GOT3 (cell line): Measurements from ENCODE around the gene DLL4.

ENCODE experiments used
- DNase-seq: peaks from one replicate; lab custom pipeline; 2025; ENCODE audit warnings: mixed read lengths; lab: John Stamatoyannopoulos, UW

Gene DLL4

GRCh38 chr15:40928821-40929659 is at the start of gene DLL4:
TSS of gene DLL4 (plus strand) at chr15:40929340. CDS start at chr15:40929669, 329 bp downstream.
- no peak for DNase-seq

DNA sequence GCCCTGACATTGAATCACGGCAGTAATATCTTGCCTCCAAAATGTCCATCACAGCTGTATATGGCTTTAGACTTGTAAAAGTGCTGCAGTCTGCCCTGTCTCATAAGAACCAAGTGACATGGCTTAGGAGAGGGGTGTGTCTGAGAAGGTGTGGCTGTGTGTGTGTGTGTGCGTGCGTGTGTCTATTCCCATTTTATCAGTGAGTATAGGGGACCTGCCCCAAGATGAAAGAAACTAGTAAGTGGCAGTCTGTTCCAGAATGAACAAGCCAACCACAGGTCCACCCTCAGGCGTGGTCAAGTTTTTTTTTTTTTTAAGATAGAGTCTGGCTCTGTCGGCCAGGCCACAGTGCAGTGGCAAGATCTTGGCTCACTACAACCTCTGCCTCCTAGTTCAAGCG is 49.5 kb upstream of the DLL4 start:
- no peak for DNase-seq

- DNase-seq = no peak
Observed at GRCh38 chr15:40881351-40881750, 47.8 kb upstream of the DLL4 start.

- no peak for DNase-seq
Observed at GRCh38 chr15:40886586-40886985, 42.6 kb upstream of the DLL4 start.

GRCh38 chr15:40889112-40889511 is 40.0 kb upstream of the DLL4 start:
- DNase-seq = no peak

DNA sequence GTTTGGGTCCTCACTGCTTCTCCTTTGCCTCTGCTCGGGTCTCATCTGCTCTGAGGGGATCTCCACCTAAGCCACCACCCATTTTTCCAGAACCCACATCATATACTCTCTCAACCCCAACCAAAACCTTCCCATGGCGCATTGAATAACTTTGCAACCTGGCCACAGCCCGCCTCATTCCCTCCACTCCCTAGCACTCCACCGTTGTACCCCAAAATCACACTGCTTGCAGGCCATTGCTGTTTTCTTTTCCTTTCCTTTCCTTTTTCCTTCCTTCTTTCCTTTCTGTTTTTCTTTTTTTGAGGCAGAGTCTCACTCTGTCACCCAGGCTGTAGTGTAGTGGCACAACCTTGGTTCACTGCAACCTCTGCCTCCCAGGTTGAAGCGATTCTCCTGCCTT is 38.0 kb upstream of the DLL4 start:
- DNase-seq = no peak

- no peak for DNase-seq
Observed at GRCh38 chr15:40891810-40892446, 37.2 kb upstream of the DLL4 start.

GRCh38 chr15:40892447-40893012 is 36.6 kb upstream of the DLL4 start:
- DNase-seq = no peak

- DNase-seq = no peak
Observed at GRCh38 chr15:40893019-40893670, 36.0 kb upstream of the DLL4 start.

DNA sequence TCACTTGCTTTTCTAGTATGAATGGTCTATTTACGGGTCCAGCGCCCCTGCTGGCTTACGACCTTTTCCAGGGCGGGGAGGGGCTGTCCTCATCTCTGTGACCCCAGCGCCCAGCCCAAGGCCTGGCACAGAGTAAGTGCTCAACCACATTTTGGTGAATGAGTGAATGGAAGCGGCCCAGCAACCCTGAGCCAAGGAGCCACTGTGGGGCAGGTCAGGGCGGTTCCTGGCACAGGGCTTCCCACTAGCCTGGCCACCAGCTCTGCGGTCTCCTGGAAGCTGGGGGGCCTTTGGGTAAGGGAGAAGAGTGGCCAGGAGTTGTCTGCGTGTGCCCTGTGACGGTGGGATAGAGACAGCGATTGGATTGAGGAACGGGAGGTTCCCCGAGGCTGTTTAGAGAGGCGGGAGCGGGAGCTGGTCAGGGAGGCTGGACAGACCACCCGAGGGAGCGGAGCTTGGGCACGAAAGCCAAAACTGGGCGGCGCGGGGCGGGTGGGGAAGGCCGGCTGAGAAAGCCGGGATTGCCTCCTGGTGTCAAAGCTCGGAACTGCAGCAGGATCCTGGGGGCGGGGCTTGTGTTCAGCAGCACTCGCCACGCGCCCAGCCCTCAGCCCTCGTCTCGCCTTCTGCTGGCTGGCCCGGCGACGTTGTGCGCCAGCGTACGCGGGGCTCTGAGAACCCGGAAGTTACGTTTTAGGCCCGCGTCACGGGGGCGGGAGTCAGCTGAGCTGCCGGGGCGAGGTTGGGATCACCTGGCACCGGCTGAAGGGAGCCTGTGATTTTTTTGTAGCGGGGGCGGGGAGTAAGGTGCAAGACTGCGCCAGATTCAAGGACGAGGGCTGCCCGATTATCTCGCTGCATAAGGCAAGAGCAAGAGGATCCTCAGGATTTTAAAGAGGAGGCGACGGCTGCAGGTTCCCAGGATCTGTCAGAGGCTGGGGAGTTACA is 35.1 kb upstream of the DLL4 start, which contains the start of gene VPS18:
TSS of gene VPS18 (plus strand) at position 718 of the 948 bp plus-strand sequence. CDS start 319 bp downstream, outside the sequence.
- DNase-seq = peak; percentile 92

DNA sequence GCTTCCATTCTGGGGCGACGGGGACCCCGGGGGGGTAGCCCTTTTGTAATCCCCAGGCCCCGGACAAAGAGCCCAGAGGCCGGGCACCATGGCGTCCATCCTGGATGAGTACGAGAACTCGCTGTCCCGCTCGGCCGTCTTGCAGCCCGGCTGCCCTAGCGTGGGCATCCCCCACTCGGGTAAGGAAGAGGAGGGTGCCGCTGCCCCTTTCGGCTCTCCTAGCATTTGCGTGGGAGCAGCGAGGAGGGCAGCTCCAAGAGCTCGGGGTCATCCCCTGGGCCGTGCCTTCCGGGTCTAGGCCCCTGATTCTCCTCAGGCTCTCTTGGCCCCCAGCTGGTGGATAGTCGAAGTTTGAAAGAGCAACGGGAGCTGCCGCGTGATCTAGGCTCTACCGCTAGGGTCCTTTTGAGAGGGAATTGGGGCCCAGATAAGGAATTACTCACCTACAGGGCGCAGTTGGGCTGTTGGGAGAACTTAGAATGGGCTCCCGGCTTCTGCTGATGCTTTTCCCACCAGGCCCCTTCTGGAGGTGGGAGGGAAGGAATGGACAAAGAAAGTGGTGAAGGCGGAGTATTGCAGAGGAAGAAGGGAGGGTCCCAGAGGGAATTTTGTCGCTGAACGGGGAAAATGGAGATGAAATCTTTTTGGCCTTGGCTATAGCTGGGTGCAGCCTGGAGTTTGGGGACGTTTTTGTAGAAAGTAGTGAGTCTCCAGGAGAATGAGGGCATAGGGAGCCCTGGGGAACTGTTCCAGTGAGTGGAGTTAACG is 34.3 kb upstream of the DLL4 start:
- peak; percentile 15 for DNase-seq

- DNase-seq = no peak
Observed at GRCh38 chr15:40899536-40900207, 29.5 kb upstream of the DLL4 start.

DNA sequence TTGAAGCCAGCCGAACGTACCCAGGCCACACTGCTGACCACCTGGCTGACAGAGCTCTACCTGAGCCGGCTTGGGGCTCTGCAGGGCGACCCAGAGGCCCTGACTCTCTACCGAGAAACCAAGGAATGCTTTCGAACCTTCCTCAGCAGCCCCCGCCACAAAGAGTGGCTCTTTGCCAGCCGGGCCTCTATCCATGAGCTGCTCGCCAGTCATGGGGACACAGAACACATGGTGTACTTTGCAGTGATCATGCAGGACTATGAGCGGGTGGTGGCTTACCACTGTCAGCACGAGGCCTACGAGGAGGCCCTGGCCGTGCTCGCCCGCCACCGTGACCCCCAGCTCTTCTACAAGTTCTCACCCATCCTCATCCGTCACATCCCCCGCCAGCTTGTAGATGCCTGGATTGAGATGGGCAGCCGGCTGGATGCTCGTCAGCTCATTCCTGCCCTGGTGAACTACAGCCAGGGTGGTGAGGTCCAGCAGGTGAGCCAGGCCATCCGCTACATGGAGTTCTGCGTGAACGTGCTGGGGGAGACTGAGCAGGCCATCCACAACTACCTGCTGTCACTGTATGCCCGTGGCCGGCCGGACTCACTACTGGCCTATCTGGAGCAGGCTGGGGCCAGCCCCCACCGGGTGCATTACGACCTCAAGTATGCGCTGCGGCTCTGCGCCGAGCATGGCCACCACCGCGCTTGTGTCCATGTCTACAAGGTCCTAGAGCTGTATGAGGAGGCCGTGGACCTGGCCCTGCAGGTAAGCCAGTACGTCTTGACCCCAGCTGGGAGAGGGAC is 28.7 kb upstream of the DLL4 start:
- no peak for DNase-seq

GRCh38 chr15:40901053-40901443 is 28.1 kb upstream of the DLL4 start:
- DNase-seq = no peak

DNA sequence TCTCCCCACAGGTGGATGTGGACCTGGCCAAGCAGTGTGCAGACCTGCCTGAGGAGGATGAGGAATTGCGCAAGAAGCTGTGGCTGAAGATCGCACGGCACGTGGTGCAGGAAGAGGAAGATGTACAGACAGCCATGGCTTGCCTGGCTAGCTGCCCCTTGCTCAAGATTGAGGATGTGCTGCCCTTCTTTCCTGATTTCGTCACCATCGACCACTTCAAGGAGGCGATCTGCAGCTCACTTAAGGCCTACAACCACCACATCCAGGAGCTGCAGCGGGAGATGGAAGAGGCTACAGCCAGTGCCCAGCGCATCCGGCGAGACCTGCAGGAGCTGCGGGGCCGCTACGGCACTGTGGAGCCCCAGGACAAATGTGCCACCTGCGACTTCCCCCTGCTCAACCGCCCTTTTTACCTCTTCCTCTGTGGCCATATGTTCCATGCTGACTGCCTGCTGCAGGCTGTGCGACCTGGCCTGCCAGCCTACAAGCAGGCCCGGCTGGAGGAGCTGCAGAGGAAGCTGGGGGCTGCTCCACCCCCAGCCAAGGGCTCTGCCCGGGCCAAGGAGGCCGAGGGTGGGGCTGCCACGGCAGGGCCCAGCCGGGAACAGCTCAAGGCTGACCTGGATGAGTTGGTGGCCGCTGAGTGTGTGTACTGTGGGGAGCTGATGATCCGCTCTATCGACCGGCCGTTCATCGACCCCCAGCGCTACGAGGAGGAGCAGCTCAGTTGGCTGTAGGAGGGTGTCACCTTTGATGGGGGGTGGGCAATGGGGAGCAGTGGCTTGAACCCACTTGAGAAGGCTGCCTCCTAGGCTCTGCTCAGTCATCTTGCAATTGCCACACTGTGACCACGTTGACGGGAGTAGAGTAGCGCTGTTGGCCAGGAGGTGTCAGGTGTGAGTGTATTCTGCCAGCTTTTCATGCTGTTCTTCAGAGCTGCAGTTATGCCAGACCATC is 26.3 kb upstream of the DLL4 start:
- DNase-seq = no peak

DNA sequence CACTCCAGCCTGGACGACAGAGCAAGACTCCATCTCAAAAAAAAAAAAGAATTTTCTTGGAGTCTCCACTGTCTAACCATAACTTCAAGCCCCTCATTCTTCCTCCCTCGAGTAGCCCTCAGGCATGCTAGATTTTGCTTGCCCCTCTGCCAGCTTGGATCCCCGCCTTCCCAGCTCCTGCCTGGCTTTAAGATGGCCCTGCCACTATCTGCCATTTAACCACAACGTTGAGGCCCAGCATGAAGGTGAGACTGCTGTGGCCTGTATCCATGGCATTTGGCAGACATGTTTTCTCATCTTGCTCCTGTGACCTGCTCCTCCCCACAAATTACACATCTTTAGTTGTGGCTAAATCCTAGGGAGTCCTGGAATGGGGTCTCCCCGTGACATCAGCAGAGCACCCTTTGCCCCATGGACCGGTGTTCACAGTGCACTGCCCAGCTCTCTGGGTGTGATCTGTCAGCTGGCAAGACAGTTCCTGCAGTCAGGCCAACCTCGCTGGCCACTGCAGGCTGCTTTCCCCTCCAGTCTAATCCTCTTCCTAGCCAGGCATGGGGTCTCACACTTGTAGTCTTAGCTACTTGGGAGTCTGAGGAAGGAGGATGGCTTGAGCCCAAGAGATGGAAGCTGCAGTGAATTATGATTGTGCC is 24.5 kb upstream of the DLL4 start:
- no peak for DNase-seq
